Osteoblast (primary cell): ENCODE measurements around the gene CRNN. TPM values are rescaled to one million over a fixed set of nuclear protein-coding genes. Genes with fewer than 3 reads are reported as not detected.

Experiments
- DNase-seq: peaks from one replicate; pipeline ENCODE4 v3.0.0; 2011; ENCODE audit warnings: low spot score, mixed read lengths; ENCODE audit not compliant: insufficient read length; ENCODE audit errors: missing footprints
- H2AFZ ChIP-seq: 2 replicates; pipeline ENCODE4 v1.6.0; 2011; ENCODE audit warnings: mild to moderate bottlenecking, low read length
- H3K27ac ChIP-seq: 2 replicates; pipeline ENCODE4 v1.5.1; 2011; ENCODE audit warnings: mild to moderate bottlenecking, low read depth, low read length, moderate library complexity
- H3K27me3 ChIP-seq: 2 replicates; pipeline ENCODE4 v1.6.0; 2012; ENCODE audit warnings: mild to moderate bottlenecking, control low read depth, inconsistent platforms, low read length, moderate library complexity; ENCODE audit not compliant: insufficient read depth
- H3K36me3 ChIP-seq: 2 replicates; pipeline ENCODE4 v1.5.1; 2011; ENCODE audit warnings: mild to moderate bottlenecking, low read length, control low read depth, moderate library complexity; ENCODE audit not compliant: insufficient read depth
- H3K4me1 ChIP-seq: 2 replicates; pipeline ENCODE4 v1.5.1; 2011; ENCODE audit warnings: mild to moderate bottlenecking, low read length, control low read depth, moderate library complexity; ENCODE audit not compliant: insufficient read depth
- H3K4me2 ChIP-seq: 2 replicates; pipeline ENCODE4 v1.6.0; 2011; ENCODE audit warnings: mild to moderate bottlenecking, low read length; ENCODE audit not compliant: insufficient read depth
- H3K4me3 ChIP-seq: fragments of 200-600 bp; sonication (generic); 3 replicates; pipeline ENCODE4 v1.5.1; 2012; ENCODE audit warnings: mild to moderate bottlenecking, low read length, inconsistent platforms; ENCODE audit not compliant: insufficient read depth
- H3K79me2 ChIP-seq: 2 replicates; pipeline ENCODE4 v1.6.0; 2012; ENCODE audit warnings: mild to moderate bottlenecking, low read length, control low read depth, inconsistent platforms; ENCODE audit not compliant: insufficient read depth
- H3K9me3 ChIP-seq: 2 replicates; pipeline ENCODE4 v1.5.1; 2011; ENCODE audit warnings: low read depth, low read length, control low read depth
- H4K20me1 ChIP-seq: 2 replicates; pipeline ENCODE4 v1.6.0; 2012; ENCODE audit warnings: mild to moderate bottlenecking, low read length, control low read depth; ENCODE audit not compliant: insufficient read depth
- CTCF ChIP-seq: IDR thresholded peaks from 2 replicates; pipeline ENCODE4 v1.5.1; 2011; ENCODE audit warnings: mild to moderate bottlenecking, low read depth, low read length, moderate library complexity; ENCODE audit errors: extremely low read depth
- total RNA-seq: library from RNA; depleted of rRNA; stranded (reverse); fragments of >200 nt; gene quantifications from 2 replicates; pipeline ENCODE4 v1.2.3, GENCODE V29; 2012

The CRNN gene
- total RNA-seq, 1 donor = not detected

GRCh38 chr1:152426731-152427130 lies 12.7 kb upstream of the CRNN start:
- Histone ChIP-seq H3K36me3 (no peaks in the 10 kb centered on the region), H2AFZ (no peak overlapping the region), H3K4me2 (no peak overlapping the region), H3K27me3 (no peaks in the 10 kb centered on the region), H3K9me3 (no peaks in the 10 kb centered on the region), H3K79me2 (no peaks in the 10 kb centered on the region), H3K4me3 (no peak overlapping the region), H3K4me1 (no peaks in the 10 kb centered on the region), H3K27ac (no peak overlapping the region), H4K20me1 (no peaks in the 10 kb centered on the region)
- no peak for TF ChIP-seq CTCF
- DNase-seq = no peak

- Histone ChIP-seq H4K20me1 (no peaks in the 10 kb centered on the region), H2AFZ (no peak overlapping the region), H3K27ac (no peak overlapping the region), H3K9me3 (no peaks in the 10 kb centered on the region), H3K79me2 (no peaks in the 10 kb centered on the region), H3K4me1 (no peaks in the 10 kb centered on the region), H3K4me3 (no peak overlapping the region), H3K4me2 (no peak overlapping the region), H3K36me3 (no peaks in the 10 kb centered on the region), H3K27me3 (no peaks in the 10 kb centered on the region)
- DNase-seq = no peak
- no peak for TF ChIP-seq CTCF
These were observed 5.9 kb upstream of the CRNN start for GRCh38 chr1:152419917-152420316.

GRCh38 chr1:152415454-152416227 lies 1.6 kb upstream of the CRNN start:
- no peaks in the 10 kb centered on the region for H3K27me3 ChIP-seq
- DNase-seq = peak; percentile 65
- no peaks in the 10 kb centered on the region for H3K79me2 ChIP-seq
- H3K36me3 ChIP-seq = no peaks in the 10 kb centered on the region
- H3K9me3 ChIP-seq = no peaks in the 10 kb centered on the region
- H4K20me1 ChIP-seq = no peaks in the 10 kb centered on the region
- no peak overlapping the region for H3K4me3 ChIP-seq
- no peaks in the 10 kb centered on the region for H3K4me1 ChIP-seq
- no peak overlapping the region for H2AFZ ChIP-seq
- H3K4me2 ChIP-seq = no peak overlapping the region
- no peak overlapping the region for H3K27ac ChIP-seq
- no peak for TF ChIP-seq CTCF

- no peak overlapping the region for H2AFZ ChIP-seq
- no peak for DNase-seq
- H3K27me3 ChIP-seq = no peaks in the 10 kb centered on the region
- no peaks in the 10 kb centered on the region for H4K20me1 ChIP-seq
- H3K4me3 ChIP-seq = no peak overlapping the region
- no peak overlapping the region for H3K27ac ChIP-seq
- H3K4me1 ChIP-seq = no peaks in the 10 kb centered on the region
- no peak overlapping the region for H3K4me2 ChIP-seq
- TF ChIP-seq CTCF = no peak
- H3K79me2 ChIP-seq = no peaks in the 10 kb centered on the region
- no peaks in the 10 kb centered on the region for H3K9me3 ChIP-seq
- no peaks in the 10 kb centered on the region for H3K36me3 ChIP-seq
These were observed 1.3 kb downstream of the CRNN start for GRCh38 chr1:152412756-152413155.
